Skeletal muscle cell (primary cell): ENCODE data around the gene KLHL6.
"Not testable (repeated sequence)": the region's sequence is repeated elsewhere in the genome, so short reads cannot be mapped to it uniquely, and the experiment has no call there.

ENCODE experiments used
- DNase-seq: peaks from one replicate; pipeline ENCODE4 v3.0.0-alpha.2; 2010; ENCODE audit warnings: low read depth
- H3K4me3 ChIP-seq: 2 replicates; pipeline ENCODE4 v1.5.1; 2011; ENCODE audit warnings: low read depth, mild to moderate bottlenecking, control low read depth, low read length, moderate library complexity

Gene KLHL6

DNA sequence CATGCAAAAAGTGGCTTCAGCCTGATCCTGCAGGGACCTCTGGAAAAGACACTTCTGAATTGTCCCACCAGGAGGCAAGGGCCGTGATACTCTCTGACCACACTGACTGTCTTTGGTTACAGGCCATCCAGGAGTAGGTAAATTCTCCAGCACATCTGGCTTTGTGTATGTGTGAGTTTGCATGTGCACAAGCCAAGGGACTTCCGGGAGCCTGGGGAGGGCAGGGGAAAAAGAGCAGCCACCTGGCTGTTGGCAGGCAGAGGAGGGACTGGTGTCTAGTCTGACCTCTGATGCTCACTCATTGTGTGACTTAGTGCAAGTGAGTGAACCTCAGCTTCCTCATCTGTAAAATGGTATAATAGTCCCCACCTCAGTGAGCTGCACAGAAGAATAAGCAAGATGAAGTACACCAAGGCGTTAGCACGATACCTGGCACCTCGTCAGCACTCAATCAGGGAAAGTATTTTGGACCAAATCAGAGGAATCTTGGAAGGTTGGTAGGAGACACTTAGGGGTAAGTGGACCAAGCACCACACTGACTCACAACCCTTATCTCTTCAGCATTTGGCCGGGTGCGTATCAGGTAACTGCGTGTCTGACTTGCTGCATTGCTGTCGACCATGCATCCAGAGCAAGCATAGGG, 19.1 kb downstream of the KLHL6 start:
- no peak for DNase-seq
- H3K4me3 ChIP-seq = no peak overlapping the region

DNA sequence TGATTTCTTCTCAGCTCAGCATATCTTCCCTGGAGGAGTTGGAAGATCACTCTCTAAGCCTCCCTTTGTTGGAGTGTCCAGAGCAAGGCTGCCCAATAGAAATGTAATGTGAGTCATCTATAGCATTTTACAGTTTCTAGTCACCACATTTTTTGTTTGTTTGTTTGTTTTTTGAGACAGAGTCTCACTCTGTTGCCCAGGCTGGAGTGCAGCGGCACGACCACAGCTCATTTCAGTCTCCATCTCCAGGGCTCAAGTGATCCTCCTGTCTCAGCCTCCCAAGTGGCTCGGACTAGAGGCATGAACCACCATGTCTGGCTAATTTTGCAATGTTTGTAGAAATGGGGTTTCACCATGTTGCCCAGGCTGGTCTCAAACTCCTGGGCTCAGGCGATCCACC, 21.3 kb downstream of the KLHL6 start:
- no peak for DNase-seq
- H3K4me3 ChIP-seq = no peak overlapping the region

DNA sequence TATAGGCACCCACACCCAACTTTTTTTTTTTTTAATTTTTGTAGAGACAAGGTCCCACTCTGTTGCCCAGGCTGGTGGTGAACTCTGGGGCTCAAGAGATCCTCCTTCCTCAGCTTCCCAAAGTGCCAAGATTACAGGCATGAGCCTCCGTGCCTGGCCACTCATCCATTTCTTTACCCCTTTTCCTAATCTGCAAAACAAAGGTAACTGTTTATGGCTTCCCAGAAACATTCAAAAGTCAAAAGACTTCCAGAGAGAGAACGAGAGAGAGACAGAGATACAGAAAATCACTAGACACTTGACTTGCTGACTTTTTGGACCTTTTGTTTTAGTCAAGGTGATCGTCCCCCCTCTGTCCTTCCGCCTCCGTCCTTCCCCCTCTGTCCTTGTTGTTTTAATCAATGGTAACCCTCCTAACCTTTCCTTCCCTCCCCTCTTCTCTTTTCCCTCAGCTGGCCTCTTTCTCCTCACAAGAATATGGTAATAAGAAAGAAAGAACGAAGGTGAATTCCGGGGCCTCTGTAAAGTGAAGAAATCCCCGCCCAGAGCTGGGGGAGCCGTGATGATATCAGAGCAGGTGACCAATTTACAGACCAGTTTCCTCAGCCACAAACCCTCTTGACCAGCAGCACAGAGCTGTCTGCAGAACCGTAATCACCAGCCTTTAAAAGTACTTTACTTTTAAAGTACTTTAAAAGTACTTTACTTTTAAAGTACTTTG, 21.9 kb downstream of the KLHL6 start:
- DNase-seq = no peak
- no peak overlapping the region for H3K4me3 ChIP-seq

DNA sequence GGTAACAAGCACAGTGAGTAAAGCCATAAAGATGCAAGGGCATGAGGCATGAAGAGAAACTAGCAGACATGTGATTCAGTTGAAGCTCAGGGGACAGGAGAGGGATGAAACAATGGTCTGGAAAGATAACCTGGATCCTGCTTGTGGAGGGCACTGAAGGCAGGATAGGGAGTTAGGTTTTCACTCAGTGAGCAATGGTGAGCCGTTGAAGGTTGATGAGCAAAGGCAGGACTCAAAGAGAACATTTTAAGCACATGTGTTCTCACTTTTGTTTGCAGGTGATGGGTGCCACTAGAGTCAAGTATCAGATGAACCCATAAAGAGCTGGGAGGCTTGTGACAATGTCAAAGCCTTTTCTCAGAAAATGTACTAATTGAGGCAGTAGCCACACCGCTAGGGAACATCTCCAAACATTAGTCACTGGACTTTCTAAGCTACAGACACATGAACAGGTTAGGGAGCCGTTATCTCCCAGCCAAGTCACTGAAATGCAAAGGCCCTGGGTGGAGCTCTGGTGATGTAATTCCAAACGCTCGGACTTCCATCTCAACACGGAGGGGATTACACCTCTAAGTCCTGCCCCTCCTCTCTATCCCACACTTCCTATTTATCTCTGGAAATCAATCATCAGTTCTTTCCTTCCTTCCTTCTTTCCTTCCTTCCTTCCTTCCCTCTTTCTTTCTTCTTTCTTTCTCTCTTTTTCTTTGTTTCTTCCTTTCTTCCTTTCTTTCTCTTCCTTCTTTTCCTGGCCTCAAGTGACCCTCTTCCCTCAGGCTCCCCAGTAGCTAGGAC, 22.7 kb downstream of the KLHL6 start:
- H3K4me3 ChIP-seq = no peak overlapping the region
- no peak for DNase-seq

DNA sequence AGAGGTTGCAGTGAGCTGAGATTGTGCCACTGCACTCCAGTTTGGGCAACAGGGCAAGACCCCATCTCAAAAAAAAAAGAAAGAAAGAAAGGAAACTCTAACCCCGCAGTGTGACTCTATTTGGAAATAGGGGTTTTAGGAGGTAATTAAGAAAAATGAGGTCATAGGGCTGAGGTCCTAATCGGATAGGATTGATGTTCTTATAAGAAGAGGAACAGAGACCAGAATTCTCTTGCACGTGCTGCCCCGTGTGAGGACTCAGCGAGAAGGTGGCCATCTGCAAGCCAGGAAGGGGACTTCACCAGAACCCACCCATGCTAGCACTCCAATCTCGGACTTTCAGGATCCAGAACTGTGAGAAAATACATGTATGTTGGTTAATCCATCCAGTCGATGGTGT, 25.8 kb downstream of the KLHL6 start:
- no peak for DNase-seq
- no peak overlapping the region for H3K4me3 ChIP-seq

DNA sequence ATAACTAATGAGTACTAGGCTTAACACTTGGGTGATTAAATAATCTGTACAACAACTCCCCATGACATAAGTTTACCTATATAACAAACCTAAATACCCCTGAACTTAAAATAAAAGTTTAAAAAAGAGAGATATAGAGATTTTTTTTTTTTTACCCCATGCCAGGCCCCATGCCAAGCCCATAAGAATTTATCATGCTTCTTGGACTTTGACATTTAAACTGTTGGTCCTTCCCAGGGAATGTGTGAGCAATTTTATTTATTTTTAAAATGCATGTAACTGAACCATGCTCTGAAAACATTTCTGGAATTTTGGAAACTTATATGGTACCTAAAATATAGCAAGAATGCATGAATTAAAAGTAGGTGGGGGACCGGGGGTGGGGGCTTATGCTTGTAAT, 26.3 kb downstream of the KLHL6 start:
- no peak for DNase-seq
- H3K4me3 ChIP-seq = no peak overlapping the region

DNA sequence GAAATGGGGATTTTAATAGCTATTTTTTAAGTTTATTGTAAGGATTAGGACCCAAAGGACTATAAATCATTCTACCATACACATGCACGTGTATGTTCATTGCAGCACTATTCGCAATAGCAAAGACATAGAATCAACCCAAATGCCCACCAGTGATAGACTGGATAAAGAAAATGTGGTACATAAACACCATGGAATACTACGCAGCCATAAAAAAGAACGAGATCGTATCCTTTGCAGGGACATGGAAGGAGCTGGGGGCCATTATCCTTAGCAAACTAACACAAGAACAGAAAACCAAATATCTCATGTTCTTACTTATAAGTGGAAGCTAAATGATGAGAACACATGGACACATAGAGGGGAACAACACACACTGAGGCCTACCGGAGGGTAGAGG, 26.7 kb downstream of the KLHL6 start:
- not testable (repeated sequence) for DNase-seq, H3K4me3 ChIP-seq

DNA sequence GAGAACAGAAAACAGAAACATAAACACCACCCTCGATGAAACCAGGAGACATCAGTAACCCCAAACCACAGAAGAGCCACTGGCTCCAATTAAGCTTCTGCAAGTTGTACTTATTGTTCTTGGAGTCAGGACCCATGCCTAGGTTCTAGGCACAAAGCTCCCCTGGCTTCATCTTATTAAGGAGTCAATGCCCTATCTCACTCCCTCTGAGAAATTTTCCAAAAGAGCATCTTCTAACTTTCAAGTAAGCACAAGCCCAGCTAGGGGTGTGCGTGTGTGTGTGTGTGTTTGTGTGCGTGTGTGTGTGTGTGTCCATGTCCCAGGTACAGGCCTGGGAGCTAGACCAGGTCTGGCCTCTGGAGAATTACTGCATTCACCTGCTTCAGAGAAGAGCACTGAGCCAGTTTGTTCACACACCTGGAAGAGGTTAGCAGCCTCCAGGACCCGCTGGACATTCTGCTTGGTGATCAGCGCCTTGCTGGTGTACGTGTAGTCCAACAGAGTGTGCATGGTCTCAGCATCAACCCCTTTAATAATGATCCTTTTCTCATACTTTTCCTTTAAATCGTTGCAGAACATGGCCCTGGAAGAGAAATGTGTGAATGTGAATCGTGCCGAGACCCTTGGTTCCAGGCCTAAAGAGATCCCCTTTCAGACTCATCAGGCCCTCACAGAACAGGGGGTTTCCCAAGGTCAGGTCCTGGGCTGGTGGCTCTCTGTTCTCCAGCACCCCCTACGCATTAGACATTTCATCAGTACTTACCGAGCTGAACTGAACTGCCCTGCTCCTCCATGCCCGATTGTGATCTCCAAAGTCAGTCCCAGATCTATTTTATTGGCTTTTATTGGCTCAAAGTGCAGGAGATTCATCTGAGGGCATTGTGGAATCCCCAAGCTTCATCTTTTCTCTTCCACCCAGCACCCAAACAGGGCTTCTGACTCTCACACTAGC, 27.8 kb downstream of the KLHL6 start:
- H3K4me3 ChIP-seq = no peak overlapping the region
- DNase-seq = no peak

DNA sequence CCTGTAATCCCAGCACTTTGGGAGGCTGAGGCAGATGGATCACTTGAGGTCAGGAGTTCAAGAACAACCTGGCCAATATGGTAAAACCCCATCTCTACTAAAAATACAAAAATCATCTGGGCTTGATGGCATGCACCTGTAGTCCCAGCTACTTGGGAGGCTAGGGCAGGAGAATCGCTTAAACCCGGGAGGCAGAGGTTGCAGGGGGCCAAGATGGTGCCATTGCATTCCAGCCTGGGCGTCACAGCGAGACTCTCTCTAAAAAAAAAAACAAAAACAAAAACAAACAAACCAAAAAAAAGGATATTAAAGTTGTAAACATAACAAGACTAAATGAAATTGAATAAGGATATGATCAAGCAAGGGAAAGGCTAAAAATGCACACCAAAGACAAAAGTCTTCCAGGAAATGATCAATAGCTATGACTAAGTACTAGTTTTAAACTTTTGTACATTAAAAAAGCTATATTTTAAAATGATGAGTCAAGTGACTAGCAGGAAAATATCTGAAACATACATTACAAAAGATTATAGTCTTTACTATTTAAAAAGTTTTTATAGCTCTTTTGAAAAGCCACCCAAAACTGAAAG, 28.6 kb downstream of the KLHL6 start:
- no peak overlapping the region for H3K4me3 ChIP-seq
- no peak for DNase-seq

DNA sequence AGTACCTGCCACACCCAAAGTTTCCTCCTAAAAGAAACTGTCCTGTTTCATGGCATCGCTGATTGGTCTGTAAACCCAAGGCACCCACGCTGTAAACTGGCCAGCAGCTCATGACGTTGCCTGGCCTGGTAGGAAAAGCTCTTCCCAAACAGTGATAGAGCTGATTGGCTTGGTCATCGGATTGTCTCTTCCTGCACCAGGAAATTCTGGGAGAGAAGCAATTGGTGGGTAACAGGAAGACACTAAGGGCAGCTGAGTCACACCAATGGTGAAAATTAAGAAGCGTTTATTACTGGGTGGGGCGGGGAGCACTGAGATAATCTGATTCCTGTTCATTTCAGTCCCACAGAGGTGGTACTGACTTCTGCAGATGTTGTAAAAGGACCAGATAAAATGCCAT, 31.0 kb downstream of the KLHL6 start:
- DNase-seq = no peak
- H3K4me3 ChIP-seq = no peak overlapping the region

DNA sequence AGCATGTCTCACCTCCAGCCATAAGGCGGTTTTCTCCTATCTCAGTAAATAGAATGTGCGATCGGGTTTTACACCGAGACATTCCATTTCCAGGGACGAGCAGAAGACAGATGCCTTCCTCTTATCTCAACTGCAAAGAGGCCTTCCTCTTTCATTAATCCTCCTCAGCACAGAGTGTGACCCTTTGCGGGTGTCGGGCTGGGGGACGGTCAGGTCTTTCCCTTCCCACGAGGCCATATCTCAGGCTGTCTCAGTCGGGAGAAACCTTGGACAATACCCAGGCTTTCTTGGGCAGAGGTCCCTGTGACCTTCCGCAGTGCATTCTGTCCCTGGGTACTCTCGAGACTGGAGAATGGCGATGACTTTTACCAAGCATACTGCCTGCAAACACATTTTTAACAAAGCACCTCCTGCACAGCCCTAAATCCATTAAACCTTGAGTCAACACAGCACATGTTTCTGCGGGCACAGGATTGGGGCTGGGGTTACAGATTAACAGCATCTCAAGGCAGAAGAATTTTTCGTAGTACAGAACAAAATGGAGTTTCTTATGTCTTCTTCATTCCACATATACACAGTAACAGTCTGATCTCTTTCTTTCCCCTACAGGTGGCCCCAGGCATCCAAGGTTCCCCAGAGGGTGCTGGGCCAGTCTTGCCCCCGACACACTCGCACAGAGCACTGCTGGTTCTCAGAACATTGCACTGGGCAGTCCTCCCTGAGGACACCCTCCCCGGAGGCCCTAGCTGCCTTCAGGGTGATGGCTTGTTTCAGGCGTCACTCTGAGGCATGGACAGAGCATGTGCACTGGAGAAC, 34.6 kb downstream of the KLHL6 start:
- not testable (repeated sequence) for DNase-seq, H3K4me3 ChIP-seq

DNA sequence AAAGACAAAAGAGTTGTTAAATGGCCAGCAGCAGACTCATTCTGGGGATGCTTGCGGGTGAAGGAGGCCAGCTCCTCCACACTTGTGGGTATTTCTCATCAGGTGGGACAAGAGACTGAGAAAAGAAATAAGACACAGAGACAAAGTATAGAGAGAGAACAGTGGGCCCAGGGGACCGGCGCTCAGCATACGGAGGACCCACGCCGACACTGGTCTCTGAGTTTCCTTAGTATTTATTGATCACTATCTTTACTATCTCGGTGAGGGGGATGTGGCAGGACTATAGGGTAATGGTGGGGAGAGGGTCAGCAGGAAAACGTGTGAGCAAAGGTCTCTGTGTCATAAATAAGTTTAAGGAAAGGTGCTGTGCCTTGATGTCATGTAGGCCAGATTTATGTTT, 35.2 kb downstream of the KLHL6 start:
- DNase-seq, H3K4me3 ChIP-seq: not testable (repeated sequence)

DNA sequence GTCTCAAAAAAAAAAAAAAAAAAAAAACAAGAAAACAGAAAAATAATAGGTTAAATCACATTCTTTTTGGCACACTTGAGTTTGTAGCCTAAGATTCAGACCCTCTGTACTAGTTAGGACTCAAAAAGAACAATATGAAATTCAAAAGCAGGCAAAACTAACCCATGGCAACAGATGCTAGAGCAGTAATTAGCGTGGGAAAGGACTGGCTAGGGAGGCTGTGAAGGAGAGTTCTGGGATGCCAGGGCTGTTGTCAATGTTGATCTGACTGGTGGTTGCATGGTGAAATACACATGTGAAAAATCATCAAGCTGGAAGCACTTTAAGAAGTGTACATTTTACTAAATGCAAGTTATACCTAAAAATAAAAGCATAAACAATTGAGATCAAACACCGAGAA, 35.6 kb downstream of the KLHL6 start:
- H3K4me3 ChIP-seq = no peak overlapping the region
- DNase-seq = no peak

DNA sequence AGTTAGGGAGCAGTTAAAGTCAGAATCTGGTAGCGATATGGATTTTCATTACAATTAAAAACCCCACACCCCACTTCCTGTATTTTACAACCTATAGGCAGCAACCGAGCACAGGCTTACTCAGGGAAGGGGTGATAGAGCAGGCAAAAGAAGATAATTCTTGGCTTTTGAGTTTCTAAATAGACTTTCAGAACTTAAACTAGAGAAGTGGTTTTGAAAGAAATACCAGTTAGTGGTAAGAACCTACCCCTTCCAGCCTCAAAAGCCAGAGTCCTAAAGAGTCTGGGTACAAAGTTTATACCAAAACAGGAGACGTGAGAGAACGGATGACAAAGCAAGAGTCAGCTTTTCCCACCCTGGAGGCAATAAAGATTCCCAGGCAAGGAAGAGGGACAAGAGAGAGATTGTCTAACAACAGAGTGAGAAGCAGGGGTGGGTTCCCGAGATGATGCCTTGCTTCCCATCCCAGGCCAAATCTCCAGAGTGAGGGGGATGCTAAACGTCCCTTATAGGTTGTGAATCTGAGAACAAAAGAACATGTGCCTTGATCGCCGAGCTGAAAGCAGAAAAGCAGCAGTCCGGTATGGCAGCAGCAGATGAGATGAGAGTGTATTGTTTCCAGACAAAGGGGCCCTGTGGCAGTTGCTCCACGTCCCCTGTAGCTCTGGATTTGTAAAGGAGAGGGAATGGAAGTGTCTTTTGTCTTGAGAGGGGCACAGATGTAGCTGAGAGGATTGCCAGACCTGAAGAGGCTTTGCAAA, 36.8 kb downstream of the KLHL6 start:
- no peak overlapping the region for H3K4me3 ChIP-seq
- no peak for DNase-seq

DNA sequence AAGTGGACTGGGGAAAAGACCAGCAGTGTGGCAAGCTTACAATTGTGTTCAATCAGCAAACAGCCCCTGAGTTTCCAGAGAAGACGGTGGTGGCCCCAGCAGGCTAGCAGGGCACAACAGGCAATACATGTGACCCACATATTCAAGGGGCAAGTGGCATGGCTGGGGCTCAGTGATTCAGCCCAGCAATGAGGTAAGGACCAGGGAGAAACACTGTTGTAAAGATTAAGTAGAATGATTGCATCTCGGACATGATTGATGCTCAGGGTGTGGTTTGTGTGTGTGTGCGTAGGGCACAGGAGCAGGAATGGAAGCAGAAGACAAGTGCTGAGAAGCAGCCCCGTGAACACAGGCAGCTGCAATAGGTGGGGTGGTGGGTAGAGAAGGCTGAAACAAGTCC, 37.9 kb downstream of the KLHL6 start:
- H3K4me3 ChIP-seq = no peak overlapping the region
- DNase-seq = no peak

DNA sequence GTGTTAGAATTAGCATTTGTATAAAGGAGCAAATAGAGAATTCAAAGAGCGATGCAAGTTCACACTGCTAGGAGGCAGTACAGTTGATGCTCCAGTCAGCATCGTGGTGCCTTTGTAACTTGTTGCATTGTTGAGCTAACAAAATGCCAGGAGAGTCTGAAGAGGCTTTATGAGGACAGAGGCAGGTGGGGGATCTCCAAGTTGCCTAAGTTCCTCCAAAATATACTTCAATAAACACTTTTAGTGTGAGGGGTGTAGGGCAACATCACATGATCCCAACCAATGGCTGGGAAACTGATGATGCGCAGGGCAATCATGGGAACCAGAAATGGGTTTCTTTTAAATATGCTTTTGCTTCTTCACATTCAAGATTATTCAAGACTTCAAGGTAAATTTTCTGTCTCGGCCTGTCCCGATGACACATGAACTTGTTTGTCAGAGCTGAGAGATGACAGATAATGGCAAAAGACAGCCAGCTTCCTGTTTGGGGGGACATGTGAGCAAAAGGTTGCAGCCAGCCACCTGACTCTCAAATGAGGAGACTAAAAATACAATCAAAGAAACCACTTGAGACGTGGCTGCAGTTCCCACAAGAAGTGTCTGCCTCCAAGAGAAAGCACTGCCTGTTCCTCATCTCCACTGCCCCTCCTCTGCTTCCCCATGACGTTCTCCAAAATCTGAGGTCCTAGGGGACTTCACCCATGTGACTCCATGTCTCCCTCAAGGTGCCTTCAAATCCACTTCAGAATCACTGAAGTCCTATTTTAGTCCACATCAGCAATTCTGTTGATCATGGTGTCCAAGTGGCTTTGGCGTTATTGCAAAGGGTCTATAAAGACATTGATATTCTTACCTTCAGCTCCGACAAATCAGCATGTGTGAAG, 39.3 kb downstream of the KLHL6 start:
- H3K4me3 ChIP-seq = no peak overlapping the region
- DNase-seq = no peak

DNA sequence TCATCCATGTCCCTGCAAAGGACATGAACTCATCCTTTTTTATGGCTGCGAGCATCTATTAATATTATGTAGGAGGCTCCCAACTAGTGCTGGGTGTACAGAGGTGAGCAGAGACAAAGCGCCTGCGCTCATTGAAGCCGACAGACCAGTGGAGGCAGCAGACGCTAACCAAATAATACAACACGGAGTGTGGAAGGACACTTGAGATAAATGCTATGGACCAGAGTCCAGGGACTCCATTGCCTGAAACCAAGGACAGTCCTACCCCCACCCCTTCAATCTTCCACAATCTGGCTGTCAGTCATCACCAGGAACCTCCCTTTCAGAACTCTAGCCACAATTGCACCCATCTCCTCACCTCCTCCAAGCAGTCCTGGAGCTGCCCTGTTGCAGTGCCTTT, 41.5 kb downstream of the KLHL6 start:
- no peak for DNase-seq
- no peak overlapping the region for H3K4me3 ChIP-seq
